GM20431 (cell line): ENCODE data around the gene LRRC45.

Experiments
- in situ Hi-C: fragments of 300-500 bp; cut with MseI, MboI; formaldehyde crosslinking; loops from one replicate; pipeline ENCODE4 v1.15.0; 2020; ENCODE audit warnings: low sequenced_read_pairs; ENCODE audit not compliant: unreplicated experiment

LRRC45 gene

GRCh38 chr17:82047379-82047778 lies 24.3 kb downstream of the LRRC45 start:
- in situ Hi-C loops, result no loop called here

DNA sequence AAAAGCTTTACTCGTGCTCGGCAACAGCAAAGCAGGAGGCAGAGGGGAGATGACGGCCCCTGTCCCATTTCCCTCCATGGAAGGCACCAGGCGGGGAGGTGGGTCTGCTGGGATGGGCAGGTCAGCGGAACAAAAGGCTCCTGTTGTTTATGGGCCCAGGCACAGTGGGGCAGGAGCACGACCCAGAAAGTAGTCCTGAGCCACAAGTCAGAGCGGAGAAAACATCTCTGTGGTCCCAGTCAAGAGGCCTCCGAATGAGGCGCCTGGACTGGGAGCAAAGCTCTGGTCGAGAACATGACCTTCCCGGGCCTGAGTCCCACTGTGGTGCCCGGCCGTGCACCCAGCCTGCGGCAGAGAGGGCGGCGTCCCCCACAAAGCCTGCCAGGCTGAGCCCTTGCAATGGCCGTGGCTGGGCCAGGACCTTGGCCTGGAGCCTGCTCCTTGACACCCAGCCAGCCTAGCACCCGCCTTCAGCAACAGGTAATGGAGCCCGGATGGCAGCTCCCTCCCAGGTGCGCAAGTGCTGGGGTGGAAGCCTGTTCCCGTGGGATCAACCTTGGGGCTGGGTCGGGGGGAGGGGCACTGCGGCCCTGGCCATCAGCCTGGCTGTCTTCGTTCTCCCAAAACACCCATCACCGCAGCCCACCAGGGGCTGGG lies 24.9 kb downstream of the LRRC45 start:
- in situ Hi-C loops, result no loop called here

- in situ Hi-C loops, result no loop called here
These were observed 25.5 kb downstream of the LRRC45 start for GRCh38 chr17:82048571-82048971.

GRCh38 chr17:82049106-82049505 lies 26.0 kb downstream of the LRRC45 start:
- in situ Hi-C loops, result no loop called here

DNA sequence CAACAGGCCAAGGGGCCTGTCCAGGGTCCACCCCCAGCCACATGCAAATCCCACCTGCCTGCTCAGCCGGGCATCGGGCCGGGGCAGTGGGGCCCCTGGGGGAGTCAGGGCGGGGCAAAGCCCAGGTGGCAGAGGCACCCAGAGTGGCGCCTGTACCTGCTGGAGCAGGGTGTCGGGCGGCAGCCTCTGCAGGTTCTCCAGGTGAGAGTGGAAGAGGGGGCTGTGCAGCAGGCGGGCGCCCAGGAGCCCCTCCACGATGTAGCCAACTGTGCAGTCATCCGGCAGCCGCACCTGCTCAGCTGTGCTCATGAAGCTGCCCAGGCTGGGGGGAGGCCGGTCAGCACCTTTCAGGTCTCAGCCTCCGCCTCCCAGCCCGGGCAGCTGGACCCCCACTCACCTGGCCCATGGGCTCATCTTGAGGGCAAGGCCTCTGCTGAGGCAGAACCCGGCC lies 26.4 kb downstream of the LRRC45 start:
- in situ Hi-C loops, result no loop called here

DNA sequence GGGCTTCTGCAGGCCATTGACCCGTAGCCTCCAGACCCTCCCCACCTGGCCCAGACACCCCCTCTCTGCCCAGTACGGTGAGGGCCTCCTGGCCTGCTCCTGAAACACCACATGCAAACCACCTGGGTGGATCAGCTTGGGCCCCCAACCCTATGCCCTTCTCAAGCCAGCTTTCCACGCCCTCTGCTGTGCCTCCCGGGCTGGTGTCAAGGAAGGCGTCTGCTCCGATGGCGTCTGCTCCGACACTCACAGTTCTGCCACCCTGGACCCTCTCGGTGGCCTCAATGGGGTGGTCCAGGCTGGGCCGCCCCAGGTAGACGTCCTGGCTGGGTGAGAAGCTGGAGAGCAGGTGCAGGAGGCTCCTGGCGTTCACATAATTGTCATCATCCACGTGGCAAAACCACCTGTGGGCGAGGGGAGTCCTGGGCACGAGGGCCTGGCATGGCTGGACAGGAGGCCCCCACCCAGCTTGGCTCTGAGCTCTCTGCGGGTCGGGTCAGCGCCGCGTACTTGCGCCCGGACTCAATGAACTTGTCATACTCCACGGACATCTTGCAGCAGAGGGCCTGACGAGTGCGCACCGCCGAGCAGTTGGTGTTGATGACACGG lies 27.2 kb downstream of the LRRC45 start:
- in situ Hi-C loops, result no loop called here

GRCh38 chr17:82050761-82051641 lies 27.9 kb downstream of the LRRC45 start:
- in situ Hi-C loops, result no loop called here

GRCh38 chr17:82051776-82052637 lies 28.9 kb downstream of the LRRC45 start, which contains the start of the genes GPS1 and RFNG:
Gene GPS1 (plus strand): TSS chr17:82051898. CDS start chr17:82051932, 34 bp downstream.
Gene RFNG (minus strand): TSS chr17:82051811. CDS start chr17:82051766, 45 bp downstream.
- in situ Hi-C loops, result no loop called here

DNA sequence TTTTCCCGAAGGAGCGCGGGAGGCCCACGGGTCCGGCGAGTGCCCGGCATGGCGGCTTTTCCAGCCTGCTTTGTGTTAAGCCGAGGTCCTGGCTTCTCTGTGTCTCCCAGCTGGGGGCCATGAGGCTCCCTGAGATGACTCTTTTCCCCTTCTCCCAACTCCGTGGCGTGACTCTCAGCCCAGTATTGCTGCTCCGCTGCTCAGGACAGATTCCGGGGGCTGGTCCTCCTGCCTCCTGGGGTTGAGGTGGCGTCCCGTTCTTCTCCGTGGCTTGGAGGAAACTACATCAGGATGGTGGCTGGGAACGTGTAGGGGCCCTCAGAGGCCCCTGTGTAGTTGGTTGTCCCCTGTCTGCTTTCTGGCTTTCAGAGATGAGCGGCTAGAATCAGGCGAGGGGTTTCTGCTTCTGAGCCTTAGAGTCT lies 29.5 kb downstream of the LRRC45 start:
- in situ Hi-C loops, result no loop called here

DNA sequence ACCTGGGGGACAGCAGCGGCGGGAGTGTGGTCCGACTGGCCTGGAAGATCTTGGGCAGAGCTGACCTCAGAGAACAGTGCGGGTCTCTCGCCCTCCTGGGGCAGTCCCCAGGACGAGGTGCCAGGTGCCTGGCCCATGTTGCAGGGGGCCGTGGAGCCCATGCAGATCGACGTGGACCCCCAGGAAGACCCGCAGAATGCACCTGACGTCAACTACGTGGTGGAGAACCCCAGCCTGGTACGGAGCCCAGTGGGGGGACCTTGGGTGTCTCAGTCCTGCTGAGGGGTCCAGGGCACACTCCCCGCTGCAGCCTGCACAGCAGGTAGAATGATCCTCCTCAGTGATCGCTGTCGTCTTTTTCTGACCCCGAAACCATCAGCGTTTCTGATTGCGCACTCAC lies 30.0 kb downstream of the LRRC45 start:
- in situ Hi-C loops, result no loop called here

- in situ Hi-C loops, result no loop called here
These were observed 30.6 kb downstream of the LRRC45 start for GRCh38 chr17:82053556-82054263.

DNA sequence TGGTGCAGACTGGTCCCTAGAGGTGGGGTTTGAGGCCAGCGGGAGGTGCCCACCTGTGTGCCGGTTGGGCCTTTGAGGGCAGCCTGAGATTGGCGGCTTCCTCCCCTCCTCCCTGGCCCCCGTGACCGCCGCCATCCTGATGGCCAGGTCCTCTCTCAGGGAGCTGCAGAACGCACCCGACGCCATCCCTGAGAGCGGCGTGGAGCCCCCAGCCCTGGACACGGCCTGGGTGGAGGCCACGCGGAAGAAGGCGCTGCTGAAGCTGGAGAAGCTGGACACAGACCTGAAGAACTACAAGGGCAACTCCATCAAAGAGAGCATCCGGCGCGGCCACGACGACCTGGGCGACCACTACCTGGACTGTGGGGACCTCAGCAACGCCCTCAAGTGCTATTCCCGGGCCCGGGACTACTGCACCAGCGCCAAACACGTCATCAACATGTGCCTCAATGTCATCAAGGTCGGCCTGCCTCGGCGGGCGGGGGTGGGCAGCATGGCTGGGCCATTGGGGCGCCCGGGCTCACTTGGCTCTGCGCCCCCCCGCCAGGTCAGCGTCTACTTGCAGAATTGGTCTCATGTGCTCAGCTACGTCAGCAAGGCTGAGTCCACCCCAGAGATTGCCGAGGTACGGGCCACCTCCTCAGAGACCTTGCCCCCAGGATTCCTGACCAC lies 31.4 kb downstream of the LRRC45 start:
- in situ Hi-C loops, result no loop called here

GRCh38 chr17:82055023-82055964 lies 32.2 kb downstream of the LRRC45 start:
- in situ Hi-C loops, result no loop called here

DNA sequence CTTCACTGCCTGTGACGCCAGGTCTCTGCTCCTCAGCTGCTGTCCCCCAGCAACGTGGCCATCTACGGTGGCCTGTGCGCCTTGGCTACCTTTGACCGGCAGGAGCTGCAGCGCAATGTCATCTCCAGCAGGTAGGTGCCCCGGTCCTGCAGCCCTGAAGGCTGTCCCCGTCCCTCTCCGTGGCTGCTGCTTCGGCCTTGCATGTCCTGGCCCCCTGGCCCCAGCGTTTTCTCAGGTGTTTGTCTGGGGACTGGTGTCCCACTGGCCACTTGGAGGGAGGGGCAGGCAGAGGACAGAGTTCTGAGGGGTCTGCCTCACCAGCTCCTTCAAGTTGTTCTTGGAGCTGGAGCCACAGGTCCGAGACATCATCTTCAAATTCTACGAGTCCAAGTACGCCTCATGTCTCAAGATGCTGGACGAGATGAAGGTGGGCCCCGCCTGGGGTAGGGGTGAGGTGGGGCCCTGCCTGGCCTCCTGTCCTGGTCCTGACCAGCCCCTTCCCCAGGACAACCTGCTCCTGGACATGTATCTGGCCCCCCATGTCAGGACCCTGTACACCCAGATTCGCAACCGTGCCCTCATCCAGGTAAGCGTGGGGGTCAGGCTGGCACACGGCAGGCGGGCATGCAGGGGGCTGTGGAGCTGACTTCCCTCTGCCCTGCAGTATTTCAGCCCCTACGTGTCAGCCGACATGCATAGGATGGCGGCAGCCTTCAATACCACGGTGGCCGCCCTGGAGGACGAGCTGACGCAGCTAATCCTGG lies 33.0 kb downstream of the LRRC45 start:
- in situ Hi-C loops, result no loop called here

DNA sequence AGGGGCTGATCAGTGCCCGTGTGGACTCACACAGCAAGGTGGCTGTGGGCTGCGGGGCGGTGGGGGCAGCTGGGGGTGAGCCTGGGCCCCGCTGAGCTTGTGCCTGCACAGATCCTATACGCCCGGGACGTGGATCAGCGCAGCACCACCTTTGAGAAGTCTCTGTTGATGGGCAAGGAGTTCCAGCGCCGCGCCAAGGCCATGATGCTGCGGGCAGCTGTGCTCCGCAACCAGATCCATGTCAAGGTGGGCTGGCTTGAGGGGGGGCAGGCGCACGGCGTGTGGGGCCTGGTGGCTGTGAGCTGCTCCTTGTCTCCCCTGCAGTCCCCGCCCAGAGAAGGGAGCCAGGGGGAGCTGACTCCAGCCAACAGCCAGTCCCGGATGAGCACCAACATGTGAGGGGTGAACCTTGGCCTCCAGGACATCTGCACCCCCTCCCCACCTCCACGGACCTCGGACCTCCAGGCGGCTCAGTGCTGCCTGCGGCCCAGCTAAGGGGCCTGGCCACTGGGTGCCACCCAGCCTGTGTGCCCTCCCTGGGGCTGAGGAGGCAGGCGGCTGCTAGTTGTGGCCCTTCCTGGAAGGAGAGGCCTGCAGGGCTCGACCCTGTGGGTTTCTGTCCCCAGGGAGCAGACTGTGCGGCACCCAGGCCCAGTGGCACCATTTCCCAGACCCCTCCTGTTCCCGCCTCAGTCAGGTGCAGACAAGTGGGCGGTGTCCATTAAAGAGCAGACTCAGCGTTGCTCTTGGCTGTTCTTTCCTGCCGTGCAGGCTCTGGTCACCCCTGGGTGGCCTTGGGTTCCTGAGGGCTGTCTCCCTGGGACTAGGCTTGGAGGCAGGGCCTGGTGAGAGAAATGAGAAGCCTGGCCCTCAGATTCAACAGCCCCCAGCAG lies 33.9 kb downstream of the LRRC45 start:
- in situ Hi-C loops, result no loop called here

GRCh38 chr17:82058230-82058854 lies 35.2 kb downstream of the LRRC45 start:
- in situ Hi-C loops, result no loop called here
